Adrenal gland (tissue), 5 donors: ENCODE measurements around the gene DNAH11.

Experiments used
- CTCF ChIP-seq, 6 experiments: fragments of 450-650 bp in 4 of 6; fragments of 200-600 bp in 2 of 6; sonication (generic) in 1 of 6; IDR thresholded peaks; 1 replicate in 5 of 6; 2 replicates in 1 of 6; pipeline versions ENCODE4 v1.5.1 to v1.8.0; 2016 to 2021; ENCODE audit warnings: antibody characterized with exemption in 6 of 6, mild to moderate bottlenecking in 2 of 6, moderate library complexity in 1 of 6
- POLR2A ChIP-seq, 2 donors: fragments of 450-650 bp; IDR thresholded peaks; one replicate each; pipeline ENCODE4 v1.6.1; 2017; ENCODE audit warnings: antibody characterized with exemption in 2 of 2, mild to moderate bottlenecking in 2 of 2, moderate library complexity in 1 of 2
- donor health status: DM: no; HTN: no; CAD: no.

- TF ChIP-seq CTCF (IDR thresholded peaks at IDR 0.05) (no peak), POLR2A (IDR thresholded peaks at IDR 0.05) (no peak)
Measured at GRCh38 chr7:21771266-21771665, 228.4 kb downstream of the DNAH11 start.
